Measurements from ENCODE around the gene PDK4. TPM values are rescaled to one million over a fixed set of nuclear protein-coding genes. Genes with fewer than 3 reads are reported as not detected.

The PDK4 gene
- total RNA-seq, 4 donors from 2014 or later: 37.9 to 453 (median 141) TPM

DNA sequence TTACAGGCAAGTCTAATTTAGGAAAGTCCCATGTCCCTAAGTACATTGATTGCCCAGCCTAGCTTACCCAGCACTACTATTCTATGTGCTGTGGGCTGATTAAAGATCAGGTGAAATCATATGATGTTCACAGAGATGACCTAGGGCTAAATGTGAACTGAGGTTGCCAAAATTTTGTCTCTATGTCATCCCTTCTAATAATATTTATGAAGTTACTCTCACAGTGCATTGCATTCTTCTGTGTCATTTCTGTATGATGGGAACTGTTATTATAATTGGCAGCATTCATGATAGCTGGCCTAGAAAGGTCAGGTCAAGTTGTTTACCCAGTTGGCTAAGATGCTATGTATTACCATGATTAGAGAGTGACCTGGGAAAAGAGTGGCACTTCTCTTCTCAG, 2.8 kb upstream of the PDK4 start:
- Histone ChIP-seq H3K36me3 (peaks cover 9 to 21% of the 10 kb centered on the region in 2 donors), H3K27ac (peak overlapping the region in 1 of 3 donors; percentile 100), H3K27me3 (no peaks in the 10 kb centered on the region), H3K4me1 (peaks cover 13 to 44% of the 10 kb centered on the region in 2 donors), H3K9me3 (no peaks in the 10 kb centered on the region), H3K4me3 (replicated peaks in 1 of 3) (no peak overlapping the region)
- intact Hi-C loops (cut with DNase I): no loop called here
- DNase-seq: no peak
- TF ChIP-seq POLR2A (IDR thresholded peaks at IDR 0.05): no peak
- TF ChIP-seq CTCF (IDR thresholded peaks at IDR 0.05): no peak

GRCh38 chr7:95598511-95598910, 2.2 kb upstream of the PDK4 start:
- no peak for DNase-seq
- Histone ChIP-seq H3K9me3 (no peaks in the 10 kb centered on the region), H3K4me1 (peaks cover 18 to 39% of the 10 kb centered on the region in 2 donors), H3K36me3 (peaks cover 15 to 26% of the 10 kb centered on the region in 2 donors), H3K4me3 (replicated peaks in 1 of 3) (no peak overlapping the region), H3K27ac (peak overlapping the region in 1 of 3 donors; percentile 100), H3K27me3 (no peaks in the 10 kb centered on the region)
- no peak for TF ChIP-seq POLR2A (IDR thresholded peaks at IDR 0.05)
- WGBS, 2 donors: 78 to 87% methylated on average over 1 of the region's 1 CpG
- intact Hi-C loops (cut with DNase I): no loop called here

DNA sequence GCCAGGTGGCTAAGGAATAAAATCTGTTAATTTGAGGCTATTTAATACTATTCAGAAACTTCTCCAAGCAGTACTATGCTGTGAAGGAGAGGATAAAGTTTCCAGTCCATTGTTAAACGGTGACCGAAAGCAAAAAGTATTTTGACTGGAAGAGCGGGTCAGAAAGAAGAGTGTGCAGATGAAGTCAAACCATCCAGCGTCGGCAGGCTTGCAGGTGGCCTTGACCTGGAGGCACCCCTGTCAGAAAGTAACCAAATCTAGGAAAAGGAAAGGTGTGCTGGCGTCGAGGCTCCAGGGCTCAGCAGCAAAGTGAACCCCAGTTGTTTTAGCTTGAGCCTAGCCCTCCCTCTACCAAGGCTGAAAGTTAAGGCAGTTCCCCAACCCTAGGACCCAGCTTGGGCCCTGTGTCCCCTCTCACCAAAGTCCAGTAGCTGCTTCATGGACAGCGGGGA, 544 bp downstream of the PDK4 start:
- TF ChIP-seq CTCF (IDR thresholded peaks at IDR 0.05): no peak
- no peak for TF ChIP-seq POLR2A (IDR thresholded peaks at IDR 0.05)
- Histone ChIP-seq H3K27me3 (no peaks in the 10 kb centered on the region), H3K27ac (peak overlapping the region; percentile 93 to 100 (median 99)), H3K9me3 (no peaks in the 10 kb centered on the region), H3K4me3 (replicated peaks in 1 of 3) (peak overlapping the region; percentile 53 to 93 (median 87)), H3K36me3 (peaks cover 42 to 54% of the 10 kb centered on the region in 2 donors), H3K4me1 (peaks cover 33 to 39% of the 10 kb centered on the region in 2 donors)
- DNase-seq: no peak
- WGBS, 2 donors: 13% methylated on average over 8 of the region's 8 CpGs
- intact Hi-C loops (cut with DNase I): no loop called here

DNA sequence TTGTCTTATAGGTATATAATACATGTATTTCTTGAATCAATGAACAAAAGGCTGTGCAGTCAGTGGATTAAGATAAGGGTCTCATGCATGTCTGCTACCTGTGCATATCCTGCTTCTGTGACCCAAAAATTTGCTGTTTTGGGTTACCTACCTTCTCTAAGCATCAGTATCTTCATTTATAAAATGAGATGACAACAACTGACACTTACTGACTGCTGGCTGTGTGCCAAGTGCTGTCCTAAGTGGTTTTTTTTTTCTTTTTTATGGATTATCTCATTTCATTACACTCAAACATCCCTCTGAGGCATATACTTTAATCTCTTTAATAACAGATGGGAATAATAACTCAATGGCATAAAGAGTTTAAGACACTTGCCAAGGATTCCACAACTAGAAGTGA, 2.1 kb downstream of the PDK4 start:
- Histone ChIP-seq H3K36me3 (peaks cover 55 to 70% of the 10 kb centered on the region in 2 donors), H3K4me1 (peaks cover 42 to 46% of the 10 kb centered on the region in 2 donors), H3K27me3 (no peaks in the 10 kb centered on the region)

DNA sequence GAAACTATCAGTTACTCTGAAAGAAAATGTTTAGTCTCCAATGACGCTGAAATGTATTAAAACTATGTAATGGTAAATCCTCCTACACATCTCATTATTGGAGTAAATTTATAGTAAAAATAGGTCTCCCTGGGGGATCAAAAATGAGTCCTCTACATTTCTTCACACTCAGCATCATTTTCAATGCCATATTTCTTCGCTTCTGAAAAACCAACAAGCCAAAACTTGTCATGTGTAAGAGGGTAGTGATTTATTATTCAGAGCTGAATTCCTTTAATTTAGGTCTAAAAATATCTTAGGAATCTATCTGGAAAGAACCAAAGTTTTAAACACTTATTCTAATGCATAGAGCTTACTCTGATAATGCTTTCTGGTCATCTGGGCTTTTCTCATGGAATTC, 3.0 kb downstream of the PDK4 start:
- no peak for DNase-seq
- 75 to 81% methylated on average over 2 of the region's 2 CpGs for WGBS, 2 donors
- TF ChIP-seq POLR2A (IDR thresholded peaks at IDR 0.05) (no peak), CTCF (IDR thresholded peaks at IDR 0.05) (no peak)
- intact Hi-C loops (cut with DNase I): loop anchor here (5.0 kb wide), 1 partner anchor 41 kb away; no protein-coding TSS in a partner anchor
- Histone ChIP-seq H3K27me3 (no peaks in the 10 kb centered on the region), H3K27ac (peak overlapping the region; percentile 23 to 100 (median 99)), H3K9me3 (no peaks in the 10 kb centered on the region), H3K4me1 (peaks cover 42 to 53% of the 10 kb centered on the region in 2 donors), H3K36me3 (peaks cover 63 to 78% of the 10 kb centered on the region in 2 donors), H3K4me3 (replicated peaks in 1 of 3) (peak overlapping the region in 2 of 3 donors; percentile 6 to 93)

More for the DNA sequence above, 2.1 kb downstream of the PDK4 start:
- Histone ChIP-seq H3K4me3 (replicated peaks in 1 of 3) (peak overlapping the region in 2 of 3 donors; percentile 6 to 93), H3K9me3 (no peaks in the 10 kb centered on the region), H3K27ac (peak overlapping the region; percentile 23 to 100 (median 99))
- TF ChIP-seq POLR2A (IDR thresholded peaks at IDR 0.05): no peak
- TF ChIP-seq CTCF (IDR thresholded peaks at IDR 0.05): no peak
- intact Hi-C loops (cut with DNase I): loop anchor here (5.0 kb wide), 1 partner anchor 42 kb away; no protein-coding TSS in a partner anchor
- no peak for DNase-seq
